GM19240 (cell line): ENCODE data around the gene TMEM86B.

ENCODE experiments used
- DNase-seq: peaks from one replicate; pipeline ENCODE4 v3.0.0; 2011; ENCODE audit warnings: low spot score; ENCODE audit not compliant: insufficient read length

Gene TMEM86B

DNA sequence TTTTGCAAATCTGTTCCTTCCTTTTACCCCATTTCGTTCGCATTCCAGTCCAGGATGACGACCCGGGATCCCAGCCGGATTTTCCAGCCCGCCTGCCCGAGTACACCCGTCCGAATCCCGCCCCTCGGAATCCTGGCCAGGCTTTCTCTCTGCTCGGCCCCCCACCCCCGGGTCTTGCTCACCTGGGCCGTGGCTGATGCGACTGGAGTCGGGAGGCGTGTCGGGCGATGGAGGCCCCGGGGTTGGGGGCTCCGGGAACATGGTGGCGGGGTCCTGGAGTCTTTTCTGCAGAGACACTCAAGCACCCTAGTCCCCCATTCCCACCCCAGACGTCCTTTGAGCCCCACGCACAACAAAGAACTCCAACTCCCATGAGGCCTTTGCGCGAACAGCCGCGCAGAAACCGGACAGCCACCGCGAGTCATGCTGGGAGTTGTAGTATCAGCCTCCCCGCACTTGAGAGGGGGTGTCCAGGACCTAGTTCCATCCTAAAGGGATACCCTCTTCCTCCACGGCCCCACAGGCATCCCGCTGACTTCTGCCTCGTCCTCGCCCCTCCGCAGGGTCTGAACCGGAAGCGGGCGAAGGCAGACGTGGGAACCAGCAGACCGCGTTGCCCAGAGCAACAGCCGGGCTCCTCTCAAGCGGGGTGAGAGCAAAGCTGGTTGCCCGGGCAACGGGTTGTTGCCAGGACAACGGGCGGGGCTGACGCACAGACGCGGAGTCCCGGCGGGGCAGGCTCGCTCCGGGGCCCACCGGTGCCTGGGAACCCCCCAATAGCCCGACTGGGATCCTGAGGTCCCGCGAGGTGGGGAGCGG is 49.6 kb downstream of the TMEM86B start:
- DNase-seq, result peak; percentile 96
